Liver (tissue), 9 donors: Measurements from ENCODE around the gene DNM2. TPM values are rescaled to one million over a fixed set of nuclear protein-coding genes. Genes with fewer than 3 reads are reported as not detected.

Experiments
- DNase-seq: peaks from one replicate; pipeline ENCODE4 v3.0.0-alpha.2; 2017; ENCODE audit warnings: low spot score
- H3K27ac ChIP-seq, 2 donors: one replicate each; pipeline ENCODE4 v1.7.0; 2013; ENCODE audit warnings: inconsistent platforms in 2 of 2, low read length in 2 of 2, control low read depth in 1 of 2, low read depth in 1 of 2, mild to moderate bottlenecking in 1 of 2
- H3K27me3 ChIP-seq, 4 donors: one replicate each; pipeline versions ENCODE4 v1.6.1 to v1.7.0; 2013; ENCODE audit warnings: low read length in 3 of 4, inconsistent platforms in 1 of 4, mild to moderate bottlenecking in 1 of 4, moderate library complexity in 1 of 4; ENCODE audit not compliant: control insufficient read depth in 4 of 4, insufficient read depth in 4 of 4
- H3K36me3 ChIP-seq, 4 donors: one replicate each; pipeline versions ENCODE4 v1.6.1 to v1.7.0; 2013; ENCODE audit warnings: low read length in 3 of 4, mild to moderate bottlenecking in 3 of 4, low read depth in 1 of 4, moderate library complexity in 1 of 4; ENCODE audit not compliant: control insufficient read depth in 4 of 4, insufficient read depth in 3 of 4
- H3K4me1 ChIP-seq, 4 donors: one replicate each; pipeline versions ENCODE4 v1.6.1 to v1.7.0; 2013; ENCODE audit warnings: low read length in 3 of 4, mild to moderate bottlenecking in 3 of 4, moderate library complexity in 1 of 4; ENCODE audit not compliant: control insufficient read depth in 4 of 4, insufficient read depth in 4 of 4
- H3K4me3 ChIP-seq, 3 donors: one replicate each; pipeline versions ENCODE4 v1.6.1 to v1.7.0; 2013; ENCODE audit warnings: low read length in 3 of 3, control low read depth in 1 of 3, low read depth in 1 of 3, mild to moderate bottlenecking in 1 of 3
- H3K9ac ChIP-seq, 2 donors: one replicate each; pipeline ENCODE4 v1.7.0; 2013; ENCODE audit warnings: low read length in 2 of 2, mild to moderate bottlenecking in 2 of 2, moderate library complexity in 2 of 2, control low read depth in 1 of 2, low read depth in 1 of 2
- H3K9me3 ChIP-seq, 4 donors: one replicate each; pipeline versions ENCODE4 v1.6.1 to v1.7.0; 2013; ENCODE audit warnings: low read length in 3 of 4; ENCODE audit not compliant: control insufficient read depth in 4 of 4
- CTCF ChIP-seq: fragments of 150-350 bp; IDR thresholded peaks from 2 replicates; pipeline ENCODE4 v1.5.1; 2017; ENCODE audit warnings: improper control_type of control experiment, low read depth, low read length; ENCODE audit not compliant: missing input control
- EGR1 ChIP-seq, 2 donors: IDR thresholded peaks; 2 replicates each; pipeline ENCODE4 v1.6.1; 2016 to 2018; ENCODE audit warnings: antibody characterized with exemption in 2 of 2, low read depth in 2 of 2
- FOXA1 ChIP-seq: IDR thresholded peaks from 2 replicates; pipeline ENCODE4 v1.6.1; 2016; ENCODE audit warnings: antibody characterized with exemption
- FOXA2 ChIP-seq: IDR thresholded peaks from 2 replicates; pipeline ENCODE4 v1.6.1; 2016; ENCODE audit warnings: antibody characterized with exemption
- GABPA ChIP-seq, 2 donors: IDR thresholded peaks in 1 of 2; conservative IDR thresholded peaks in 1 of 2; 2 replicates each; pipeline ENCODE4 v1.6.1; 2016; ENCODE audit warnings: antibody characterized with exemption in 2 of 2, mild to moderate bottlenecking in 1 of 2, moderate library complexity in 1 of 2
- HNF4A ChIP-seq, 2 donors: conservative IDR thresholded peaks; 2 replicates each; pipeline ENCODE4 v1.6.1; 2016; ENCODE audit warnings: antibody characterized with exemption in 2 of 2, mild to moderate bottlenecking in 2 of 2
- HNF4G ChIP-seq: IDR thresholded peaks from 2 replicates; pipeline ENCODE4 v1.6.1; 2016; ENCODE audit warnings: antibody characterized with exemption
- JUND ChIP-seq, 2 donors: IDR thresholded peaks; 2 replicates each; pipeline ENCODE4 v1.6.1; 2016; ENCODE audit warnings: antibody characterized with exemption in 2 of 2
- NR2F2 ChIP-seq: IDR thresholded peaks from 2 replicates; pipeline ENCODE4 v1.6.1; 2016; ENCODE audit warnings: antibody characterized with exemption
- RAD21 ChIP-seq, 2 donors: IDR thresholded peaks; 2 replicates each; pipeline ENCODE4 v1.6.1; 2016; ENCODE audit warnings: antibody characterized with exemption in 2 of 2, mild to moderate bottlenecking in 2 of 2
- RXRA ChIP-seq, 2 donors: IDR thresholded peaks; 2 replicates each; pipeline ENCODE4 v1.6.1; 2017 to 2018; ENCODE audit warnings: antibody characterized with exemption in 2 of 2, mild to moderate bottlenecking in 1 of 2
- SP1 ChIP-seq: IDR thresholded peaks from 2 replicates; pipeline ENCODE4 v1.6.1; 2018; ENCODE audit warnings: antibody characterized with exemption, mild to moderate bottlenecking
- TAF1 ChIP-seq: conservative IDR thresholded peaks from 2 replicates; pipeline ENCODE4 v1.6.1; 2016; ENCODE audit warnings: antibody characterized with exemption, mild to moderate bottlenecking
- YY1 ChIP-seq: IDR thresholded peaks from 2 replicates; pipeline ENCODE4 v1.6.1; 2016; ENCODE audit warnings: antibody characterized with exemption, mild to moderate bottlenecking
- WGBS: extraction: QIAGEN DNeasy Blood & Tissue Kit; methylation state at CpG from one replicate; pipeline ENCODE4 v1.1.7; 2013; 5-methylcytosine and 5-hydroxymethylcytosine counted together
- polyA plus RNA-seq, 2 donors: library from polyadenylated mRNA; stranded (reverse) in 1 of 2; unstranded in 1 of 2; fragments of 200-250 nt in 1 of 2; fragments of >200 nt in 1 of 2; fragmentation: Nextera tagmentation in 1 of 2; extraction: Ambion mirVana in 1 of 2; gene quantifications; one replicate each; pipeline versions ENCODE4 v1.2.1 to v1.2.3, GENCODE V29; 2013 to 2015
- total RNA-seq, 2 donors: library from RNA; depleted of rRNA; stranded (reverse); fragments of >200 nt; gene quantifications; one replicate each; pipeline ENCODE4 v1.2.3, GENCODE V29; 2014
- TF ChIP-seq, protein P1 (sequence below): IDR thresholded peaks from 2 replicates; pipeline ENCODE4 v1.6.1; 2016; ENCODE audit warnings: antibody characterized with exemption, mild to moderate bottlenecking
- TF ChIP-seq, protein P2 (sequence below): IDR thresholded peaks from 2 replicates; pipeline ENCODE4 v1.6.1; 2016; ENCODE audit warnings: antibody characterized with exemption
- TF ChIP-seq, protein P3 (sequence below): IDR thresholded peaks from 2 replicates; pipeline ENCODE4 v1.6.1; 2016; ENCODE audit warnings: antibody characterized with exemption
- TF ChIP-seq, protein P4 (sequence below): IDR thresholded peaks from 2 replicates; pipeline ENCODE4 v1.6.1; 2016; ENCODE audit warnings: antibody characterized with exemption
- donor health status: healthy.
- donor health status: healthy.
- donor health status: healthy.
- donor health status: healthy.
- donor health status: healthy.

DNM2 gene
- total and polyA plus RNA-seq, 4 donors = 23.1 to 95.1 (median 59.1) TPM

DNA sequence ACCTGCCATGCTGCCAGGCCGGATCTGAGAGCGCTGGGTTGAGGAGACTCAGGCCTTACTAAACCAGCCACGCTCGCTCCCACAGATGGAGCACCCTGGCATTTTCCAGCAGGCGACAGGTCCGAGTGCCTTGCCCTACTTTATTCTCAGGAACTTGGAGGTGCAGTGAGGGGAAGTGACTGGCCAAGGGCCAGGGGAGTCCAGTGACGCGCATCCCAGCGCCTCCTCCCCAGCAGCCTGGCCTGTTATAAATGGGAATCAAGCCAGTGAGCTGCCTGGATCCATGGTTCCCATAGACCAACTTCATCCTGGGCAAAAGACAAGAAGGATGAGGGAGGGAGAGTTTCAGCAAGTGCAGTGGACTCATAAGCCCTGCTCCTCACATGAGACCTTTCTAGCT is 82.6 kb downstream of the DNM2 start:
- DNase-seq = no peak
- no peak overlapping the region for H3K9ac ChIP-seq
- H3K9me3 ChIP-seq = no peaks in the 10 kb centered on the region
- no peak overlapping the region for H3K27ac ChIP-seq
- peaks cover 28 to 75% (median 34%) of the 10 kb centered on the region in 4 donors for H3K36me3 ChIP-seq
- H3K27me3 ChIP-seq = no peaks in the 10 kb centered on the region
- WGBS = 81% methylated on average over 9 of the region's 9 CpGs
- no peak for TF ChIP-seq SP1
- TF ChIP-seq NR2F2 = no peak
- TF ChIP-seq, protein P1, sequence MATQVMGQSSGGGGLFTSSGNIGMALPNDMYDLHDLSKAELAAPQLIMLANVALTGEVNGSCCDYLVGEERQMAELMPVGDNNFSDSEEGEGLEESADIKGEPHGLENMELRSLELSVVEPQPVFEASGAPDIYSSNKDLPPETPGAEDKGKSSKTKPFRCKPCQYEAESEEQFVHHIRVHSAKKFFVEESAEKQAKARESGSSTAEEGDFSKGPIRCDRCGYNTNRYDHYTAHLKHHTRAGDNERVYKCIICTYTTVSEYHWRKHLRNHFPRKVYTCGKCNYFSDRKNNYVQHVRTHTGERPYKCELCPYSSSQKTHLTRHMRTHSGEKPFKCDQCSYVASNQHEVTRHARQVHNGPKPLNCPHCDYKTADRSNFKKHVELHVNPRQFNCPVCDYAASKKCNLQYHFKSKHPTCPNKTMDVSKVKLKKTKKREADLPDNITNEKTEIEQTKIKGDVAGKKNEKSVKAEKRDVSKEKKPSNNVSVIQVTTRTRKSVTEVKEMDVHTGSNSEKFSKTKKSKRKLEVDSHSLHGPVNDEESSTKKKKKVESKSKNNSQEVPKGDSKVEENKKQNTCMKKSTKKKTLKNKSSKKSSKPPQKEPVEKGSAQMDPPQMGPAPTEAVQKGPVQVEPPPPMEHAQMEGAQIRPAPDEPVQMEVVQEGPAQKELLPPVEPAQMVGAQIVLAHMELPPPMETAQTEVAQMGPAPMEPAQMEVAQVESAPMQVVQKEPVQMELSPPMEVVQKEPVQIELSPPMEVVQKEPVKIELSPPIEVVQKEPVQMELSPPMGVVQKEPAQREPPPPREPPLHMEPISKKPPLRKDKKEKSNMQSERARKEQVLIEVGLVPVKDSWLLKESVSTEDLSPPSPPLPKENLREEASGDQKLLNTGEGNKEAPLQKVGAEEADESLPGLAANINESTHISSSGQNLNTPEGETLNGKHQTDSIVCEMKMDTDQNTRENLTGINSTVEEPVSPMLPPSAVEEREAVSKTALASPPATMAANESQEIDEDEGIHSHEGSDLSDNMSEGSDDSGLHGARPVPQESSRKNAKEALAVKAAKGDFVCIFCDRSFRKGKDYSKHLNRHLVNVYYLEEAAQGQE = no peak
- TF ChIP-seq YY1 = no peak
- TF ChIP-seq HNF4A (conservative IDR thresholded peaks at IDR 0.05) = no peak
- no peak for TF ChIP-seq RXRA (IDR thresholded peaks at IDR 0.05)
- TF ChIP-seq HNF4G = no peak
- no peak for TF ChIP-seq TAF1
- TF ChIP-seq, protein P2, sequence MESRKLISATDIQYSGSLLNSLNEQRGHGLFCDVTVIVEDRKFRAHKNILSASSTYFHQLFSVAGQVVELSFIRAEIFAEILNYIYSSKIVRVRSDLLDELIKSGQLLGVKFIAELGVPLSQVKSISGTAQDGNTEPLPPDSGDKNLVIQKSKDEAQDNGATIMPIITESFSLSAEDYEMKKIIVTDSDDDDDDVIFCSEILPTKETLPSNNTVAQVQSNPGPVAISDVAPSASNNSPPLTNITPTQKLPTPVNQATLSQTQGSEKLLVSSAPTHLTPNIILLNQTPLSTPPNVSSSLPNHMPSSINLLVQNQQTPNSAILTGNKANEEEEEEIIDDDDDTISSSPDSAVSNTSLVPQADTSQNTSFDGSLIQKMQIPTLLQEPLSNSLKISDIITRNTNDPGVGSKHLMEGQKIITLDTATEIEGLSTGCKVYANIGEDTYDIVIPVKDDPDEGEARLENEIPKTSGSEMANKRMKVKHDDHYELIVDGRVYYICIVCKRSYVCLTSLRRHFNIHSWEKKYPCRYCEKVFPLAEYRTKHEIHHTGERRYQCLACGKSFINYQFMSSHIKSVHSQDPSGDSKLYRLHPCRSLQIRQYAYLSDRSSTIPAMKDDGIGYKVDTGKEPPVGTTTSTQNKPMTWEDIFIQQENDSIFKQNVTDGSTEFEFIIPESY = no peak
- TF ChIP-seq RAD21 (IDR thresholded peaks at IDR 0.05) = no peak
- no peak for TF ChIP-seq FOXA1
- no peak for TF ChIP-seq EGR1 (IDR thresholded peaks at IDR 0.05; ENCODE audit: low read depth in 2 of 2)
- TF ChIP-seq GABPA (IDR thresholded peaks at IDR 0.05 in 1 of 2, conservative IDR thresholded peaks at IDR 0.05 in 1 of 2) = no peak
- TF ChIP-seq FOXA2 = no peak
- TF ChIP-seq, protein P3, sequence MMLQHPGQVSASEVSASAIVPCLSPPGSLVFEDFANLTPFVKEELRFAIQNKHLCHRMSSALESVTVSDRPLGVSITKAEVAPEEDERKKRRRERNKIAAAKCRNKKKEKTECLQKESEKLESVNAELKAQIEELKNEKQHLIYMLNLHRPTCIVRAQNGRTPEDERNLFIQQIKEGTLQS = no peak
- TF ChIP-seq JUND (IDR thresholded peaks at IDR 0.05) = no peak
- TF ChIP-seq, protein P4, sequence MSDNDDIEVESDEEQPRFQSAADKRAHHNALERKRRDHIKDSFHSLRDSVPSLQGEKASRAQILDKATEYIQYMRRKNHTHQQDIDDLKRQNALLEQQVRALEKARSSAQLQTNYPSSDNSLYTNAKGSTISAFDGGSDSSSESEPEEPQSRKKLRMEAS = no peak
- no peak for TF ChIP-seq CTCF
- no peaks in the 10 kb centered on the region for H3K4me1 ChIP-seq
- H3K4me3 ChIP-seq = no peak overlapping the region
